GM19468 (cell line): ENCODE measurements around the gene AGAP1.

Source experiments
- ATAC-seq: cut with Tn5 transposase; IDR thresholded peaks from one replicate; pipeline ENCODE4 v1.9.1; 2021; ENCODE audit warnings: mild to moderate bottlenecking, moderate library complexity, moderate number of reproducible peaks; ENCODE audit not compliant: unreplicated experiment; ENCODE audit errors: extremely low read depth

AGAP1 gene

DNA sequence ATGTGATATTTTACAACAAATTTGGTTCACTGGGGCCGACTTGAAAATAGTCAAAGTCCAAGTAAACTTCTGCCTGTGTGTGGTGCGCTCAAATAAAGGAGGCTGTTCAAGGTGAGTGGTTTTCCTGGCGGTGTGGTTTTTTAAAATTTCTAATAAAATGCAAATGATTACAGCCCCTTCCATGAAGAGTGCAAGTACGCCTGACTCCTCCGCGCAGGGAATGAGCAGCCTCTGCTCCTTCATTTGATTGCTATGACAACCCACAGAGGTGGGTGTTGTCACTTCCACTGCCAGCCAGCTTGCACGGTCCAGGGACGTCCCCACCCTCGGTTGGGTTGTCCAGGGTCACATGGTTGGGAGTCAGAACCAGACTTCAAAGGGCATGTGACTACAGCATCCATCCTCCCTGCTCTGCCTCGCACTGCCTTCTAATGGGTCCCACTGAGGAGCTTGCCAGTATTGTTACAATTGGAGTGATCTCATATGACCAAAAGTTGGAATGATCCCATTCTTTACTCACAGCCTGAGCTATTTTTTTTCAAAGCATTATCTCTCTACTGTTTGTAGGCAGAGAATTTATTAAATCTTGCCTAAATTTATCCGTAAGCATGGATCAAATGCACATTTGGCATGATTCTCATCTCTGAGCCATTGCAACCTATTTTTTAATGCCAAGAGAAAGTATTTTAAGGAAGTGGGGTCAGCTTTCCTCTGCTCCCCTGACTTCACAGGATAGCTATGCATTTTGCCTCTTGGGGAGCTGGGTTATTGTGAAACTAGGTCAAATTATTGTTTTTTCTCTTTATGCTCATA is 121.3 kb downstream of the AGAP1 start:
- ATAC-seq: no peak

DNA sequence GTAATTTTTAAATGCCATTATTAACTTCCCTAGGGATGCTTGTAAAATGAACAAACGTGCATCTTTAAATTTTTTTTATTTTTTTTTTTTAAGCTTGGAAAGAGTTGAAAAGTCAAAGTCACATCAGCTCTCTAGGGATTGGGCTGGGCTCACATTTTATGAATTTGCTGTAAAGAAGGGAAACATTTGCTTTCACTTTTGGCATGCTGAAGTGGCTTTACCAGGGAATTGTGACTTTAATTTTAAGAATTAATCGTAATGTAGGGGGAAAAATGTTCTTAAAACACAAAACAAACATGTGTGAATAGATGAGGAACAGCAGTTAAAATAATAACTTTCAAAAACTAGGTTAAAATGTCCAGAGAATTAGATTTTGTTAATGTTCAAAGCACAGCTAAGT is 123.0 kb downstream of the AGAP1 start:
- no peak for ATAC-seq

DNA sequence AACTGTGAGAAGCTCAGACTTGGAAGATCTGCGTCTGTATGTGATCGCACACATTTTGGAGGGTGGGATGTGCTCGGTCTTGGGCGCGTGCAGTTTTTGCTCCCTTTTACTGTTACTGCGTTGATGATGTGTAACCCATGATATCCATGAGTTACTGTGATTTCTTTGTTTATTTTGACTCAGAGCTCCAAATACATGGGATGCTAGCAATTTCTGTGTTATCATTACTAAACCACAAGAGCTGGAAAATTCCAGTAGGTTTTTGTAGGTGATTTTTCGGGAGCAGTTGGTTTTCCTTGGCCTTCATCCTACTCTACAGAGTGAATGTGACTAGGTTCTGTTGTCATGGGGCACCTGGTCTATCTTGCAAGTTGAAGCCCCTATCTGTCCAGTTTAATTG is 124.2 kb downstream of the AGAP1 start:
- ATAC-seq: no peak

DNA sequence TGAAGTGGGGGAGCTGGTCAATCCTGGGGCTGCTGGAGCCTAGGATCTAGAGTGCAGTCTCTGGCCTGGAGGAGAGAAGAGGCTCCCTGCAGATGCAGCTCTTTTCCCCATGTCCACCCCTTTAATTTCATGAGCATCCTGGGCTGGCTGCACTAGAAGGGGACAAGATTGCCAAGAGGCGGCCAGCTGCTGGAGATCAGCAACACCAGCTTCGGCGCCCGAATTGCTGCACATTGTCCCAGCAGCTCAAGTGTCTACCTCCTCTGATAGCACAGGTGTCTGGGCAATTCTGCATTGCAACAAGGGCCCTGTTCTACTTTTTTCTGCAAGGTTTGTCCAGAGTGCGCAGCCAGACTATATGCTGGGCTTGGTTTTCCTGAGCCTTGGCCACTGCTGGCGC is 125.7 kb downstream of the AGAP1 start:
- ATAC-seq: no peak

- ATAC-seq: no peak
Observed at GRCh38 chr2:235621736-235622135, 127.9 kb downstream of the AGAP1 start.

GRCh38 chr2:235623111-235623510 is 129.3 kb downstream of the AGAP1 start:
- ATAC-seq: no peak

DNA sequence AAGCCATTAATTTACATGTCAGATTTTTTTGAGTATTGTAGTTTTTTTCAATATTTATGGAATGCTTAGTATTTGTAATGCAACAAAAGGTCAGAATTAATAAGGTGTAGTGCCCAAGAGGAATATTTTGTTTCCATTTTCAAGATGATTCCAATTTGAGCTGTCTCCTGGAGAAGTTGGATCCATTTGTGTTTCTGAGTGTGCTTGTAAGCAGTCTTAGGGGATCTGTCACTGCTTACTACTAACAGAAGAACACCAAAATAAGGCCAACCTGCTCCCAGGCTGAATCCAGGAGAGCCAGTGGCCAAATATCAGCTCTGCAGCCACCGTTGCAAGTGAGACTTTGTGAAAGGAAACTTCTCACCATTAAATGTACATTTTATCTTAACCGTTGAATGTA is 129.9 kb downstream of the AGAP1 start:
- ATAC-seq: no peak

DNA sequence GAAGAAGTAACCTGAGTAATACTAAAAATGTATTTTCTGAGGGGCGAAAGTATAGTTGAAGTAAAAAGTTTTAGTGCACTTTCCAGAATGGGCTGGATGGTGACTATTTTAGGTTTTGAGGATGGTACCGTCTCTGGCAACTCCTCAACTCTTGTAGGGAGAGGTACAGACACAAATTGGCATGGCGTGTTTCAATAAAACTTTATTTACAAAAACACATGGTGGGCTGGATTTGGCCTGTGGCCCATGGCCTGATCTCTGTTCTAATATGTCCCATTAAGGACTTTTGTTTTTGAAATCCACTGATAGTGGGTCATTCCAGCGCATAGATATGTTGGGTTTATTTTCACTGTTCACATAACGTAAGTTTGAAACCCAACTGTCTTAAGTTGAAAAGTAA is 132.8 kb downstream of the AGAP1 start:
- no peak for ATAC-seq

DNA sequence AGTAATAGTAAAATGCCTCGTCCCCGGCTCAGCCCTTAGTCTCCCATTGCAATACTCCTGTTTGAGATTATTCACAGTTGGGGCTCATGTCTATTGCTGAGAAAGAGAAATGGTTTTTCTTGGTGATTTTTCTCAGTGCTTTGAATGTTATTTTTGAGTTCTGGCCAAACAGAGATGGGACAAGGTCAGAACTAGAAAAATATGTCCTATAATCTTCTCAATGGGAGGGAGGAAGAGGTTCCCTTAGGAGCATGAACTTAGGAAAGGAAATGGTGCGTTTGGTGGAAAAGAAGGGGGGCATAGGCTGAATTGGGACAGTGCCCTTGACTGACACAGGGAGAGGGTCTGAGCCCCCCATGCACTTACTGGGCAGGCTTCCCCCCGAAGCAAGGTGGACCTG is 133.8 kb downstream of the AGAP1 start:
- ATAC-seq: no peak

DNA sequence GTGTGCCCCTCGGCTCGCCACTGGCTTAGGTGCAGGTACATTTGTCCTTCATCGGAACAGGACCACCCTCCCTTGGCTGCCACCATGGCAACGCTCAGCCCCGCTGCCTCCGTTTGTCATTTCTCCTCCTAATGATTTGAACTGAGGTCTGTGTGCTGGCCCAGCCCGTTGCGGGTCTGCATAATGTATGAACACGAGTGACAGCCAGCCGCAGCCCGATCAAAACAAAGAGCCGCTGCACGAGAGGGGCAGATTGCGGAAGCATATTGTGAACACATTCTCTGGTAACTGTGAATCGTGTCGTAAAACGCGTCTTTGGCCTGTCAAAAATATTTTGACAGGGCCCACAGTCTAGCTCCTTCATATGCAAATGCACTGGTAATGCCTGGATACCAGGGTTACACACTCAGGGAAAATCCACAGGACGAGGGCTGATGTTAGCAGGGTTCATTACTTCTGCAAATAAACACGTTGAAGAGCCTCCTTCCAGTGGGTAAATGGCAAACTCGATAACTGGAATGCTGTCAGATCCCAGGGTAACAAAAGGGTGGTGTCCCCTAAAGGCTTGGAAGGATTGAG is 137.0 kb downstream of the AGAP1 start:
- ATAC-seq: no peak

DNA sequence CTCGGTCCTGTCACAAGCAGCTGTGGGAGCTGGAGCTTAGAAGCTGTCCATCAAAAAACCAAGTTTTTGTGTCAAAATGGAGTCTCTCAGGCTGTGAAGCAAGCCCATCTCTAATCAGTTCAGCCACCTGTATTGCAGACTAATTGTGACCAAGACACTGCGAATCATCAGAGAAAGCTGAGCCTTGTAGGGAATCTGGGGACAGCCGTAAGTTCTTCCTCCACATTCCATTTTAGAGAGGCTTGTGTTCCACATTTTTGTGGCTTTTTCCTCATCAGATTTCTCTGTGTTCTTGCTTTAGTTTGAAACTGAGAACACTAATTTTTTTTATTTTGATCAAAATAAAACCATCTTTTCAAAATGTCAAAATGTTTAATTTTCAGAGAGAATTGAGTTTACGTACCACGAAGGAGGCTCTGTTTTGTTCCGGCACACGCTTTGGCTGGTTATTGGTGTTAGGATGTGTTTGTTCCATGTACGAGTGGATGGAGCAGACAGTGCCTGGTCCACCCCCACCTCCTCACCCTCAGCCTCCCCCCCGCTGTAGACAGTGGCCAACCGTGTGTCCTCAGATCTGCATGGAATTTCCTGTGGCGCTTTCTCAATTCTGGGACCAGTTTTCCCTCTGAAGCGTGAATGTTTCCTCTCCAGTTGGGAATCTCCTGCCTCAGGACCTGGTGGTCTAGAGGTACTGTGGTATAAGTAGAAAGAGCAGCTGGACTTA is 140.8 kb downstream of the AGAP1 start:
- ATAC-seq: no peak

DNA sequence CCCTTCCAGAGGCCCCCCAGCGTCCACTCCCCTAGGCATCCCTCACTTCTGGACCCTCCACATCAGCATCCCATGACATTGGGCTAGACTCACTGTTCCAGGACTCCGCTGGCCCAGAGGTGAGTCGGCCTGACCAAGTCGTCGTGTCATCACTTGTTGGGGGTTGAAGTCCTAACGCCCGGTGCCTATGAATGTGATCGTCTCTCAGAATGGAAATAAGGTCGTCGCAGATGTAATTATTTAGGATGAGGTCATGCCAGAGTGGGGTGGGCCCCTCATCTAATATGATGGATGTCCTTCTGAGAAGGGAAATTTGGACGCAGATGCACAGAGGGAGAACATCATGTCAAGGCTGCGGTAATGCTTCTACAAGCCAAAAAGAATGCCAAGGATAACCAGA is 142.7 kb downstream of the AGAP1 start:
- no peak for ATAC-seq

DNA sequence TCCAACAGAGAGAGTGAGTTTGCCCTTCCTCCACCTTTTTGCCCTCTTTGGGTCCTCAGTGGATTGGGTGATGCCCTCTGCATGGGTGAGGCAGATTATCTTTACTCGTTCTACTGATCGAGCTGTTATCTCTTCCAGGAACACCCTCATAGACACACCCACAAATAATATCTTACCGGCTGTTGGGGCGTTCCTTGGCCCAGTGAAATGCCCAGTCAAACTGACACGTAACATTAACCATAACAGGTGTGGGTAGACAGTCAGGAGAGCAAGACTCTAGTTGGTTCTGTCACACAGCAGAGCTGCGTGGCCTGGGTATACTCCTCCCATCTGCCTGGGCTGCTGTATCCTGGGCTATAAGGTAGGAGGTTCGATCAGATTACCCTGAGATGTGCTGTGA is 144.1 kb downstream of the AGAP1 start:
- ATAC-seq: no peak

- no peak for ATAC-seq
Observed at GRCh38 chr2:235638541-235639427, 144.9 kb downstream of the AGAP1 start.

DNA sequence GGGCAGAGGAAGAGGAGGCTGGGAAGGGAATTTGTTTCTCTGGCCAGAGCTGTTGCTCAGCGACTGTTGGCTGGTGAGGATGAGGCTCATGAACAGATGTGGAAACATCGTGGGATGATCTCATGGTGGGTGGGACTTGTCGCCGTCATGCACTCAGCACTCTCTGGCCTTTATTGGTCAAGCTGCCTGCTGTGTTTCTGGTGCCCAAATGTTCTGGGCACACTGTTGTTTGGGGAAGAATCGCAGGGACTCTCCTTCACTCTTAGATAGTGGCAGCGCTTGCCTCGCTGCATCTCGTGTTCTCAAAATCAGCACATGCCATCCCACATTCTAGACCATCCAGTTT is 145.6 kb downstream of the AGAP1 start:
- ATAC-seq: no peak

DNA sequence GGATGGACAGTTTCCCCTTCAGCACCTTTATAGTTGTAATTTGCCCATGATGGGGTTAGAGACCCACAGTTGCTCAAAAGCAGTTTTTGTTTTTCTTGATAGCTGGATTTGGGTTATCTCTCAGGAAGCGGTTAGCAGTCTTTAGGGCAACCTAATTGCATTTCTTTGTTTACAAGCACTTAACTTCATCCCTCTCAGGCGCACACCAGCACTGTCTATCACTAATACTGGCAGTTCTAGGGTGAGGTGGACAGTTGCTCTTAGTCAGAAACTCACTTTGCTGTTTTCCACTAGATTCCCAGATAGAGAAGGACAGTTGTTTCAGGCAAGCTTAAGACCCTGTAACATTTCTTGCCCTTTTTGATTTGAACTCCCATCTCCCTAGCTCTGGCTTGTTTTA is 146.0 kb downstream of the AGAP1 start:
- ATAC-seq: no peak

- no peak for ATAC-seq
Observed at GRCh38 chr2:235640377-235640776, 146.5 kb downstream of the AGAP1 start.

DNA sequence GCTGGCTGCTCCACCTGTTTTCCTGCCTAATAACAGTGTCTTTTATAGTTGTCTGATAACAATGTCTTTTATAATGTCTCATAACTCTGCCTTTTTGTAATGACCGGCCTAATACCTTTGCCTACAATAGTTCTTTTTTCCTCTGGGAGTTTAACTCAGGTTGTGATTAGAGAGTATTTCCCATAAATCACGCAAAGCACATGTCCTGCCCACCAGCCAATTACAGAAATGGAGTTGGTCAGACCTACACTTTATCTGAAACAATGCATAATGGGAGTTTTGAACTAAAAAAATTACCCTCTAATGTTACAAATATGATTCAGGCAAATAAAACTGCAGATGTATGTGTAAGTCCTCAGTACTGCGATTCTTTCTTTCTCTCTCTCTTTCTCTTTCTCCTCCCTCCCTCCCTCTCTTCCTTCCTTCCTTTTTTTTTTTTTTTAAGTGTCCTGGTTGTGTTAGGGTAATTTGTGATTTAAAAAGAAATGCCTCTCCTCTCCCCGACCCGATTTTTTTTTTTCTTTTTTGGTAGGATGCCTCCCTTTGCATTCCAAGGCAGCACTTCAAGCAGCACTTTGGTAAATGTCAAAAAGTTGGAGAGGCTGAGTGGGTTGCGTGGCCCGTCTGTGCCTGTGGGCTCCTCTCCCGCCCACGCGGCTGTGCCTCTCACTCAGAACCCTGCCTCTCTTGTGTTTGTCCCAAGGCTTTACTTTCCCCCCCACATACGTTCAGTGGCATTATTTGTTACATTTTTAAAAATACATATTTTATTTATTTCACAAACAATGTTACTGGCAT is 147.3 kb downstream of the AGAP1 start:
- ATAC-seq: no peak

DNA sequence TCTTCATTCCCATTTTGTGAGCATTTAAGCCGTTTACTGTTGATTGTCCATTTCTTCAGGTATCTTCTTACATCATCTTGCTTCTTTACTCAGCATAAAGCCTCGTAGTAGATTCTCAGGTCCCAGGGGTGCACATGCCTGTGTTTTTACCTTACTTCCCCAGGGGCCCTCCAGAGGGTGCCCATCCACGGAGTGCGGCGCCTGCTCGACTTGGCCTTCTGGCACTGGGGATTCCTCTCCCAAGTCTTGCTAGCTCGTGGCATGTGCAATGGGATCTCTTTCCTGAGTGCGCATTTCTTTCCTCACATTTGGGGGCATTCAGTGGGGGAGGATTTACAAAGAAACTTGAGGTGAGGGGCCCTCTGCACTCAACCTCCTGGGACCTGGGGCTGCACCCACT is 148.1 kb downstream of the AGAP1 start:
- ATAC-seq: no peak
